Osteocyte (in vitro differentiated cells): ENCODE data around the gene WDR81. TPM values are rescaled to one million over a fixed set of nuclear protein-coding genes. Genes with fewer than 3 reads are reported as not detected.
"Not testable (repeated sequence)": the region's sequence is repeated elsewhere in the genome, so short reads cannot be mapped to it uniquely, and the experiment has no call there.

Experiments used
- DNase-seq: peaks from one replicate; pipeline ENCODE4 v3.0.0; 2021; ENCODE audit warnings: mixed read lengths; ENCODE audit not compliant: unreplicated experiment; ENCODE audit errors: extremely low spot score
- H3K27ac Mint-ChIP-seq: one replicate; pipeline ENCODE4 v1.8.0; 2021; ENCODE audit warnings: mild to moderate bottlenecking, mixed read lengths; ENCODE audit not compliant: unreplicated experiment
- H3K27me3 Mint-ChIP-seq: one replicate; pipeline ENCODE4 v1.8.0; 2021; ENCODE audit warnings: mixed read lengths; ENCODE audit not compliant: unreplicated experiment
- H3K36me3 Mint-ChIP-seq: one replicate; pipeline ENCODE4 v1.8.0; 2021; ENCODE audit warnings: mixed read lengths; ENCODE audit not compliant: unreplicated experiment
- H3K4me1 Mint-ChIP-seq: one replicate; pipeline ENCODE4 v1.8.0; 2021; ENCODE audit warnings: mixed read lengths; ENCODE audit not compliant: unreplicated experiment
- H3K4me3 Mint-ChIP-seq: one replicate; pipeline ENCODE4 v1.8.0; 2021; ENCODE audit warnings: mild to moderate bottlenecking, moderate library complexity, mixed read lengths; ENCODE audit not compliant: unreplicated experiment
- H3K9me3 Mint-ChIP-seq: one replicate; pipeline ENCODE4 v1.8.0; 2021; ENCODE audit warnings: mixed read lengths; ENCODE audit not compliant: unreplicated experiment
- total RNA-seq: library from RNA; stranded (reverse); gene quantifications from 2 replicates; pipeline ENCODE4 v1.2.1, GENCODE V29; 2021
- TF ChIP-seq, protein P1 (sequence below): fragments of 200-600 bp; sonication (generic); IDR thresholded peaks from 2 replicates; pipeline ENCODE4 v1.5.0; 2021; ENCODE audit warnings: antibody characterized with exemption, mild to moderate bottlenecking, moderate library complexity

The WDR81 gene
- total RNA-seq, 1 donor from 2014 or later = 33.3 TPM

DNA sequence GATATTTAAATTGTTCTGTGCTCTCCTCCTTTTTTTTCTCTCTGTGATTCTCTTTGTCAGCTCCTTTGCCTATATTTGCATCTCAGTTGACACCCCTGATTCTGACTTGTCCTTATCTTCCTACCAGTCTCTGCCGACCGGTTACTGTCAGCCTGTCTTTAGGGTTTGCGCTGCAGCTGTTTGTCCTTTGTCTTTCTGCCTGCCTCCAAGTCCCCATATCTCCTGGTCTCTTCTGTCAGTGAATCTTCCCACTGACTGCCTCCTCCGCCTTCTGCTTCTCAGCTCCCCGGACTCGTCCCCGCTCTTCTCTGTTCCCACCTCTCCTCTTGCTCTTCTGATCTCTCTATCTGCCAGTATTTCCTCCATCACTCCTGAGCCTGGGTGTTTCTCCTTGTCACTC is 19.5 kb upstream of the WDR81 start:
- no peaks in the 10 kb centered on the region for H3K4me1 Mint-ChIP-seq
- H3K4me3 Mint-ChIP-seq = no peak overlapping the region
- DNase-seq = no peak
- TF ChIP-seq, protein P1, sequence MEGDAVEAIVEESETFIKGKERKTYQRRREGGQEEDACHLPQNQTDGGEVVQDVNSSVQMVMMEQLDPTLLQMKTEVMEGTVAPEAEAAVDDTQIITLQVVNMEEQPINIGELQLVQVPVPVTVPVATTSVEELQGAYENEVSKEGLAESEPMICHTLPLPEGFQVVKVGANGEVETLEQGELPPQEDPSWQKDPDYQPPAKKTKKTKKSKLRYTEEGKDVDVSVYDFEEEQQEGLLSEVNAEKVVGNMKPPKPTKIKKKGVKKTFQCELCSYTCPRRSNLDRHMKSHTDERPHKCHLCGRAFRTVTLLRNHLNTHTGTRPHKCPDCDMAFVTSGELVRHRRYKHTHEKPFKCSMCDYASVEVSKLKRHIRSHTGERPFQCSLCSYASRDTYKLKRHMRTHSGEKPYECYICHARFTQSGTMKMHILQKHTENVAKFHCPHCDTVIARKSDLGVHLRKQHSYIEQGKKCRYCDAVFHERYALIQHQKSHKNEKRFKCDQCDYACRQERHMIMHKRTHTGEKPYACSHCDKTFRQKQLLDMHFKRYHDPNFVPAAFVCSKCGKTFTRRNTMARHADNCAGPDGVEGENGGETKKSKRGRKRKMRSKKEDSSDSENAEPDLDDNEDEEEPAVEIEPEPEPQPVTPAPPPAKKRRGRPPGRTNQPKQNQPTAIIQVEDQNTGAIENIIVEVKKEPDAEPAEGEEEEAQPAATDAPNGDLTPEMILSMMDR = no peak
- H3K27me3 Mint-ChIP-seq = no peaks in the 10 kb centered on the region
- H3K9me3 Mint-ChIP-seq = no peaks in the 10 kb centered on the region
- peaks cover 4% of the 10 kb centered on the region for H3K36me3 Mint-ChIP-seq
- H3K27ac Mint-ChIP-seq = no peak overlapping the region

DNA sequence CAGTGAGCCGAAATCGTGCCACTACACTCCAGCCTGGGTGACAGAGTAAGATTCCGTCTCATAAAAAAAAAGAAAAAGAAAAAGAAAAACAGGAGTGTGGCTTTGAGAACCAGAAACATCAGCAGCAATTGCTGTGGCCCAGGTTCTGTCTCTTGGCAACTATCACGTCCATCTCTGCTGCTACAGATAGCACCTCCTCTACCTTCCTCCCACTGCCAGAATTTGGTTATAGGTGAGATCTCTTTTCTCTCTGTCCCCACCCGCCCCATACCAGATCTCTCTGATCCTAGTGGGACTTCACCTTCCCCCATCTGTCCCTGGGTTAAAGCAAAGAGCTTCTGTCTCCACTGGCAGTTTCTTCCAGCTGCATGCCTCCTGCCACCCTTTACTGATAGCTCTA is 17.4 kb upstream of the WDR81 start:
- no peak overlapping the region for H3K4me3 Mint-ChIP-seq
- H3K9me3 Mint-ChIP-seq = no peaks in the 10 kb centered on the region
- TF ChIP-seq, protein P1 = no peak
- H3K36me3 Mint-ChIP-seq = peaks cover 11% of the 10 kb centered on the region
- peaks cover 18% of the 10 kb centered on the region for H3K4me1 Mint-ChIP-seq
- no peaks in the 10 kb centered on the region for H3K27me3 Mint-ChIP-seq
- DNase-seq = no peak
- no peak overlapping the region for H3K27ac Mint-ChIP-seq

DNA sequence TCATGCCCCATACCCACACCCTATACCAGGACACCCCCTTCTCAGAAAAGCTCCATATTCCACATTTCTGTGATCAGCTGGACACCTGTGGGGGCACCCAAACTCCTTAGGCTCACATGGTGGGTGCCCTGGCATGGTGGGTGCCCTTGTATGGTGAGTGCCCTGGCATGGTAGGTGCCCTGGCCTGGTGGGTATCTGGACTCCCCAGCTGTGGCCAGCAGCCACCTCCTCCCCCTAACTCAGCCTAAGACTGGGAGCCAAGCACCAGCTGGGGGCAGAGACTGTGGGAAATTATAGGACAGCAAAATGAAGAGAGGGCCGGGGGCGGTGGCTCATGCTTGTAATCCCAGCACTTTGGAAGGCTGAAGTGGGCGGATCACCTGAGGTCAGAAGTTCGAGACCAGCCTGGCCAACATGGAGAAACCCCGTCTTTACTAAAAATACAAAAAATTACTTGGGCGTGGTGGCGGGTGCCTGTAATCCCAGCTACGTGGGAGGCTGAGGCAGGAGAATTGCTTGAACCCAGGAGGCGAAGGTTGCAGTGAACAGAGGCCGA is 15.6 kb upstream of the WDR81 start:
- not testable (repeated sequence) for H3K27me3 Mint-ChIP-seq, DNase-seq, H3K9me3 Mint-ChIP-seq, H3K27ac Mint-ChIP-seq
- Mint-ChIP-seq H3K4me3 (peak overlapping the region; percentile 61), H3K36me3 (peaks cover 21% of the 10 kb centered on the region), H3K4me1 (peaks cover 36% of the 10 kb centered on the region)

DNA sequence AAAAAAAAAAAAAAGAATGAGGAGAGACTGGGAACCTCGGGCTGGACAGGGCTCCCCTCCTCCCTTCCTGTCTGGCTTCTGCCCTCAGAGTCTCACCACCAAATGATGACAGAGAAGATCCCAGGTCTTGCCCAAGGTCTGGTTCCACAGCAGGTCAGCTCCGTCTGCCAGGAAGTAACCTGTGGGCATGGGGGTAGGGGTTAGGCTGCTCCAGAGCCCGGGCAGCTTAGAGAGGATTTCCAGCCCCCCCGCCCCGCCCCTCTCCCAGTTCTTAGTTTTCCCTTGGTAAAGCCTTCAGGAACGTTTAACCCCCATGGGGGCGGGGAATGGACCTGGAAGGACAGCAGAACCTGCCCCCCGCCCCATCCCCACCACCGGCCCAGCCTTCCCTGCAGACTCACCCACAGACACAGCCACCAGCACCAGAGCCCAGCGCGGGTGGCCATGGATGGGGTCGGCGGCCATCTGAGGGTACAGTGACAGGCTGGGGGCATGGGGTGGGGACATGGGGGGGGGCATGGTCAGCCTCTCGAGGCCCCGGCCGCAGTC is 15.0 kb upstream of the WDR81 start:
- Mint-ChIP-seq H3K4me3 (peak overlapping the region; percentile 61), H3K36me3 (peaks cover 21% of the 10 kb centered on the region), H3K9me3 (no peaks in the 10 kb centered on the region), H3K27me3 (no peaks in the 10 kb centered on the region), H3K4me1 (peaks cover 42% of the 10 kb centered on the region), H3K27ac (no peak overlapping the region)
- DNase-seq = no peak
- TF ChIP-seq, protein P1 = no peak

DNA sequence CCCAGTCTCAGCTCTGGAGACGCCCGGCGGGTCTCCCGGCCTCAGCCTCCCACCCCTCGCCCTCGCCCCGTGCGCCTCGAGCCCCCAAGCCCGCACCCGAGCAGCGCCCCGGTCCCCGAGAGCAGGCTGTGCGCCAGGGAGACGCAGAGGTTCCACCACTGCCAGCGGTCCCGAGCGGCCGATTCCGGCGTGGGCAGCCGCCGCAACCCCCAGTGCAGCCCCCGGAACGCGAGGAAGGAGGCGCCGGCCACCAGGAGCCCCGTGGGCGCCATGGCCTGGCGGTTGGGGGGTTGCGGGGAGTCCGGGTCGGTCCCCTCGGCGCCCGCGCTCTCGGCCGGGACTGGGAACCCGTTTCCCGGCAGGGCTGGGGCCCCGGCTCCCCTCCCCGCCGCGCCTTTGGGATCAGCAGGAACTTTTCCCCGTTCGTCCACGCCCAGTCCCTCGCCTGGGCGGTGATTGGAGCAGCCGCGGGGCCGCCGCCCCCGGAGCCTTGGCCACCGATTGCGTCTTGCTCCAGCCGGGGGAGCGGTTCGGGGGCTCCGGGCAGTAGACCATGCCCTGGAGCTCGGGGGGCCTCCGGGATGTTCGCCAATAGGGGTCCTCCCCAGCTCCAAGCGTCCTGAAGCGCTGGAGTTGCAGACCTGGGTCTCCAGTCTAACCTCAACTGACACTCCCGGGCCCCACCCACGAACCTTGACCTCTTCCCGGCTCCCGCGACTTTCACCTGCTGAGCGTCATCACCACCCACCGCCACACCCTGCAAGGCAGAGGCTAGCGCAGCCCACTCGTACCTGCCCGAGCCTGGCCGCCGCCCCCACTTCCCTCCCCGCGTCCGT is 14.3 kb upstream of the WDR81 start, which contains the start of gene TLCD2:
TSS of gene TLCD2 (minus strand) at position 407 of the 836 bp plus-strand sequence. CDS start at position 272, 135 bp downstream.
- no peak for DNase-seq
- no peaks in the 10 kb centered on the region for H3K27me3 Mint-ChIP-seq
- H3K4me1 Mint-ChIP-seq = peaks cover 43% of the 10 kb centered on the region
- H3K27ac Mint-ChIP-seq = peak within 1 kb of the TSS; percentile 78
- no peaks in the 10 kb centered on the region for H3K9me3 Mint-ChIP-seq
- H3K36me3 Mint-ChIP-seq = peaks cover 21% of the 10 kb centered on the region
- H3K4me3 Mint-ChIP-seq = peak within 1 kb of the TSS; percentile 71
- TF ChIP-seq, protein P1 = no peak
